Measurements from ENCODE around the gene ATP7B. TPM values are rescaled to one million over a fixed set of nuclear protein-coding genes. Genes with fewer than 3 reads are reported as not detected.

The ATP7B gene
- total RNA-seq, 4 donors from 2014 or later, result 2.0 to 8.3 (median 5.1) TPM

- no peak overlapping the region for H3K27ac ChIP-seq
- no peaks in the 10 kb centered on the region for H3K4me1 ChIP-seq
- no peaks in the 10 kb centered on the region for H3K36me3 ChIP-seq
- no peak for DNase-seq (ENCODE audit: low spot score in 2 of 2)
- no peaks in the 10 kb centered on the region for H3K27me3 ChIP-seq
- H3K4me3 ChIP-seq, result no peak overlapping the region
- WGBS, result 94% methylated on average over 3 of the region's 3 CpGs
- TF ChIP-seq POLR2A (IDR thresholded peaks at IDR 0.05) (no peak), CTCF (IDR thresholded peaks at IDR 0.05) (no peak), EP300 (IDR thresholded peaks at IDR 0.05) (no peak), POLR2AphosphoS5 (IDR thresholded peaks at IDR 0.05) (no peak)
- no peaks in the 10 kb centered on the region for H3K9me3 ChIP-seq
These were observed 51.5 kb downstream of the ATP7B start for GRCh38 chr13:51959773-51960172.

DNA sequence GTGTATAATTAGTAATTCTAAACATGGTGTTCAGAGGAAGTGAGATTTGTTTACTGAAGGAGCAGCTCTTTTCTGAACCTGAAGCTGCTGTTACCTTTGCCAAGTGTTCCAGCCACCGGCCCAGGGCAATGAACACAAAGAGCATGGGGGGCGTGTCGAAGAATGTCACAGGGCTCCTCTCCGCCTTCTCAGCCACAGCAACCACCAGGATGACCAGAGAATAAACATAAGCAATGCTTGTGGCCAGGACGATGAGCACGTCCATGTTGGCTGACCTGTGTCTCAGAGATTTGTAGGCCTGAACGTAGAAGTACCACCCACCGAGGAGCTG is 53.1 kb downstream of the ATP7B start:
- Histone ChIP-seq H3K36me3 (no peaks in the 10 kb centered on the region), H3K27ac (no peak overlapping the region), H3K9me3 (no peaks in the 10 kb centered on the region), H3K27me3 (no peaks in the 10 kb centered on the region), H3K4me3 (no peak overlapping the region), H3K4me1 (no peaks in the 10 kb centered on the region)
- 74% methylated on average over 8 of the region's 8 CpGs for WGBS
- TF ChIP-seq EP300 (IDR thresholded peaks at IDR 0.05) (no peak), POLR2AphosphoS5 (IDR thresholded peaks at IDR 0.05) (no peak), CTCF (IDR thresholded peaks at IDR 0.05) (no peak), POLR2A (IDR thresholded peaks at IDR 0.05) (no peak)
- DNase-seq (ENCODE audit: low spot score in 2 of 2), result no peak

DNA sequence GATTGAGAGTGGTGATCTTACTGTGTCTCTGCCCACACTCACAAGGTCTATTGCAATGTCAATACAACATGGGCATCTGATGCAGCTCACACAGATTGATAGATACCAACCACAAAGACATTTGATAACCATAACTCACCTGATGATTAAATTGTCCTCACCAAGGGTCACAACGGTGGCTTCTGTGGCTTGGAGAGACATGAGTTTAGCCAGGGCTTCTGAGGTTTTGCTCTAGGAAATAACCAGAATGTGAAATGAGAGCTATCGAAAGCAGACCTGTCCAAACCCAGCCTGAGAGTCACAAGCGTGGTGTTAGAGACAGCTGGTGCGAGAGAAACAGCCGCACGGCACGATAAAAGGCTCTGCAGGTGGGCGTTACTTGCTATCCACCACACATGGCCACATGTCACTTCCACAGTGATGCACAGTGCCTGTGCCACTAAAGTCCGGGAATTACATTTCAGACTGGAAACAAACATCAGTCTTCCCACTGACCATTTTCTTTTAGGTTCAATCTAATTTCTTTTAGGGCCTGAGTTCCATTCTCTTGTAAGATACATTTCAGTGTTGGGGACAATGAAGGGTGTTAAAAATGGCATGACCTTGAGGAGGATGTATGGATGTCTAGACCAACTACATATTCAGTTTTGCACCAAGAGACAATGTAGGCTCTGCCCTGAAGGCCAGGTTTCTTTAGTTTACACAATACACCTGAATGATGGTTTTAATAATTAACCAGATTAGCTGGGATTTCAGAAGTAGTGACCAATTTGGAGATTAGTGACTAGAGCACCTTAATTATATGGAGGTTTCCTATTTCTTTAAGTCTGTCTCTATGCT is 53.7 kb downstream of the ATP7B start:
- WGBS, result 91% methylated on average over 9 of the region's 9 CpGs
- no peak for DNase-seq (ENCODE audit: low spot score in 2 of 2)

DNA sequence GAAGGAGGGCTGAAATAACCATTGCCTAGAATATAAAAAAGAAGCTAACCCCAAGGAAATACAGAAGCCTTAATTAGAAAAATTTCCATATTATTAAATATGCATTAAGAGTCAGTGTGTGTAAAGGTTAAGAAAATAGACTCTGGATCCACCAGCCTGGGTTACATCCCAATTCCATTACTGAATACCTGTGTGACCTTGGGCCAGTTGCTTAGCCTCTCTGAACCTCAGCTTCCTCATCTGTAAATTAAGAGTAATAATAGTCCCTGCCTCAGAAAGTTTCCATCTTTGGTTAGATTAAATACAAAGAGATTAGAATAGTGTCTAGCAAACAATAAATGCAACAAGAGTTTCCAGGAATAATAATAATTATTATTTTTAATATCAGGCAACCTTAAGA is 54.5 kb downstream of the ATP7B start:
- no peaks in the 10 kb centered on the region for H3K4me1 ChIP-seq
- H3K27ac ChIP-seq, result no peak overlapping the region
- H3K4me3 ChIP-seq, result no peak overlapping the region
- no peaks in the 10 kb centered on the region for H3K27me3 ChIP-seq
- H3K36me3 ChIP-seq, result no peaks in the 10 kb centered on the region
- no peaks in the 10 kb centered on the region for H3K9me3 ChIP-seq
- DNase-seq (ENCODE audit: low spot score in 2 of 2), result no peak
- TF ChIP-seq CTCF (IDR thresholded peaks at IDR 0.05) (no peak), EP300 (IDR thresholded peaks at IDR 0.05) (no peak), POLR2A (IDR thresholded peaks at IDR 0.05) (no peak), POLR2AphosphoS5 (IDR thresholded peaks at IDR 0.05) (no peak)

More for the DNA sequence above, 53.7 kb downstream of the ATP7B start:
- TF ChIP-seq CTCF (IDR thresholded peaks at IDR 0.05) (no peak), EP300 (IDR thresholded peaks at IDR 0.05) (no peak), POLR2A (IDR thresholded peaks at IDR 0.05) (no peak), POLR2AphosphoS5 (IDR thresholded peaks at IDR 0.05) (no peak)
- Histone ChIP-seq H3K4me1 (no peaks in the 10 kb centered on the region), H3K27ac (no peak overlapping the region), H3K9me3 (no peaks in the 10 kb centered on the region), H3K36me3 (no peaks in the 10 kb centered on the region), H3K4me3 (no peak overlapping the region), H3K27me3 (no peaks in the 10 kb centered on the region)

DNA sequence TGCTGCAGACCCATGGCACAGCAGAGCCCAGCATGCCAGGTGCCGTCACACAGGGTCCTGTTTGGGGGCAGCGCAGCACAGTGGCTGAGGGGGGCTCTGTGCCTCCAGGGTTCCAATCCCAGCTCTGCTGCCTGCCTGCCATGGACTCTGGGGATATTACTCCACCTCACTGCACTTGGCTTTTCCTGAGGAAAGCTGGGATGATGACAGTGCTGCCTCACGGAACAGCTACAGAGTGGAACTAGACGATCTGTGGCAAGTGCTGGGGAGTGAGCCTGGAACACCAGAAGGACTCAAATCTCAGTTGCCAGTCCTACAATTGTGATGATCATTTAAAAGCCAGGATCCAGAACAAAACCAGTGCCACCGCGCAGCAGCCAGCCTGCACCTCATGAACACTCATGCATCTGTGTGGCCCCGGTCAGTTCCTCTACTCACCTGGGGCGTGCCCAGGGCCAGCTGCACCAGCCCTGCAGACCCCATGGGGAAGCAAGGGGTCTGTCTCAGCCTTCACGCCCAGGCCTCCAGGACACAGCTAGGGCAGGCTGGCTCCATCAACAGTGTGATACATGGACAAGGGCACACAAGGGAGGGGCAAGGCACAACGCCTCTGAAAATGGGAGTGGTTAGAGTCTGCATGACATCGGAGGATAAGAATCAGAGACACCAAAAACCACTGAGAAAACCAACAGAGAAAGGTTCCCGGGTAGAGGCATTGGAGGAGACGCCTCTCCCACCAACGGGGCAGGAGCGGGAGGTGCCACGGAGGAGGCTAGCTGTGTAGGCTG is 55.2 kb downstream of the ATP7B start:
- H3K4me1 ChIP-seq, result no peaks in the 10 kb centered on the region
- no peak for DNase-seq (ENCODE audit: low spot score in 2 of 2)
- 75% methylated on average over 16 of the region's 16 CpGs for WGBS

More for the DNA sequence above, 55.2 kb downstream of the ATP7B start:
- TF ChIP-seq EP300 (IDR thresholded peaks at IDR 0.05), result no peak
- TF ChIP-seq POLR2AphosphoS5 (IDR thresholded peaks at IDR 0.05), result no peak
- no peak for TF ChIP-seq POLR2A (IDR thresholded peaks at IDR 0.05)
- Histone ChIP-seq H3K27ac (no peak overlapping the region), H3K9me3 (no peaks in the 10 kb centered on the region), H3K27me3 (no peaks in the 10 kb centered on the region), H3K4me3 (no peak overlapping the region), H3K36me3 (no peaks in the 10 kb centered on the region)
